GM19324 (cell line): ENCODE results near the gene ABCA2.
"Not testable (repeated sequence)": the region's sequence is repeated elsewhere in the genome, so short reads cannot be mapped to it uniquely, and the experiment has no call there.

Experiments used
- ATAC-seq: cut with Tn5 transposase; IDR thresholded peaks from one replicate; pipeline ENCODE4 v1.9.1; 2021; ENCODE audit warnings: mild to moderate bottlenecking, moderate library complexity; ENCODE audit not compliant: unreplicated experiment, low FRiP score

ABCA2 gene

DNA sequence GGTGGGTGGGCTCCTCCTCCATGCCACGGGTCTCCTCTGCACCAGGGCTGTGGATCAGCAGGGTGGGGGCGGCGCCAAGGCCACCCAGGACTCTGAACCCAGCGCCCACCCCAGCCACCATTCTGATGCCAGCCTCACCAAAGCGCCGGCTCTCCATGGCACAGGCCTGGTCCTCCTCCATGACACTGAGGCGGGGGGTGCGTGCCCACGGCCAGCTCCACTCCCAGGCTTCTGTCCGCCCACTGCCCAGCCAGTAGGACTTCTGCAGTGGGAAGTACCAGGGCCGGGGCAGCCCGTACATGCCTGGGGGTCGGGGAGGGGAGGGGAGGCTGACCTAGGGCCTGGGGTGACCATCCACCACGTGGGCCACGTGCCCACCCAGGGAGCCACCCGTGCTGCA is 11.6 kb downstream of the ABCA2 start:
- no peak for ATAC-seq

DNA sequence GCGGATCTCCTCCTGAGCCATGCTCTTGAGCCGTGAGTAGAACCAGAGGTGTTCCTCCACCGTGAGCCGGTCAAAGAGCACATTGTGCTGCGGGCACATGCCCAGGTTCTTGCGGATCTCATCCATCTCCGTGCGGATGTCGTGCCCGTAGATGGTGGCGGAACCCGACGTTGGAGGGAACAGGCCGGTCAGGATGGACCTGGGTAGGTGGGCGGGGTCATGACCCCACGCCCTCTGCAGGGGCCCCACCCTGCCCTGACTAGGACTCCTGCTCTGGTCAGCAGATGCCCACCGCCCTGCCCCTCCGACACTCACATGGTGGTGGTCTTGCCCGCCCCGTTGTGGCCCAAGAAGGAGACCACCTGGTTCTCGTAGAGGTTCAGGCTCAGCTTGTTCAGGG is 12.1 kb downstream of the ABCA2 start:
- ATAC-seq = no peak

DNA sequence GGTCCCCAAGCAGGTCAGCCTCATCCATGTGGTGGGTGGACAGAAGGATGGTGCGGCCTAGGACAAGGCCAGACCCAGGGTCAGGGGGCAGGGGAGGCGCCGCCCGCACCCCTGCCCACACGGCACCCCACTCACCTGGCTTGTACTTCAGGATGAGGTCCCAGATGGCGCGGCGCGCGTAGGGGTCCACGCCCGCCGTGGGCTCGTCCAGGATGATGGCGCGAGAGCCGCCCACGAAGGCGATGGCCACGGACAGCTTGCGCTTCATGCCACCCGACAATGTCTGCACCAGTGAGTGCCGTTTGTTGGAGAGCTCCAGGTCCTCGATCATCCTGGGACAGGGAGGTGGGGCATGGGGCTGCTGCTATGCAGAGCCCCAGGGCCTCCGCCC is 12.5 kb downstream of the ABCA2 start:
- no peak for ATAC-seq

DNA sequence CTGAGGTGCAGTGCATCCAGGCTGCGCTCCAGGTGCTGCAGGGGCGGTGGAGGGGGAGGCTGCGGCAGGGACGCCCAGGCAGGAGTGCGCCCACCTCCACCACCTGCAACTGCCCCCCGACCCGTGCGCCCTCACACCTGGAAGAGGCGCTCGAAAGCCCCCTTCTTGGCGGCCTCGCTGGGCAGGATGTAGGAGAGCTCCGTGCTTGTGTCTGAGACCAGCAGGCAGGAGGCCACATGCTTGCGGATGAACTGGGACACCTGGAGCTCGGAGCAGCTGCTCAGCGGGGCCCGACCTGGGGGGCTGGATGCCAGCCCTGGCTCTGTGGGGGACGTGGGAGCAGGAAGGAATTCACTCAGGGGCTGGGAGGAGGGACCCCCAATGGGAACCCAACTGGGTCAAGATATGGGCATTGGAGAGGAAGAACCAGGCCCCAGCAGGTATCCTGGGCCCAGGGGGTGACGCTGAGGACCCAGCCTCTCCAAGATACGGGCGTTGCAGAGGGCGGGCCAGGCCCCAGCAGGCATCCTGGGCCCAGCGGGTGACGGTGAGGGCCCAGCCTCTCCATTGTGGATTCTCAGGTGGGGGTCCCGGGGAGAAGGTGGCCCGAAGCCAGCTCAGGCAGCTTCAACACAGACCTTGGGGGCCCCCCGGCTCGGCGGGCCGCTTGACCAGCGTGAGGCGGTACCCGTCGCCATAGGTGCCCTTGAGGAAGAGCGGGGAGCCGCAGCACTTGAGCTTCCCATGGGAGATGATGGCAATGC is 13.1 kb downstream of the ABCA2 start:
- ATAC-seq = no peak

DNA sequence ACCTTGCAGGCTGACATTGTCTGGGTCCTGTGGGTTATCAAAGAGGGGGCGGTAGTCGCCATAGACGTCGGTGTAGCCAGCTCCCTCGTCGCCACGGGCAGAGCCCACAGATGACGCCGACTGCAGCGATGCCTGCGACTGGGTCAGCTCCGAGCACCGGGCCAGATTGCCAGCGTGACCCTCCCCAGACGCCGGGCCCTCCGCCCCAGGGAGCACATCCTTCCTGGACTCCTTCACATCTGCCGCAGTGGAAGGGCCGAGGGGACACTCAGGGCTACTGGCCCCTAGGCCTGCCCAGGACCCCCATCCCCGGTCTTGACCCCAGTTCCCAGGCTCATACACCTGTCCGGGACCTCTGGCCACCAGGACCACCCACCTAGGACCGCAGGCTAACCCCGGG is 13.9 kb downstream of the ABCA2 start:
- ATAC-seq = no peak

DNA sequence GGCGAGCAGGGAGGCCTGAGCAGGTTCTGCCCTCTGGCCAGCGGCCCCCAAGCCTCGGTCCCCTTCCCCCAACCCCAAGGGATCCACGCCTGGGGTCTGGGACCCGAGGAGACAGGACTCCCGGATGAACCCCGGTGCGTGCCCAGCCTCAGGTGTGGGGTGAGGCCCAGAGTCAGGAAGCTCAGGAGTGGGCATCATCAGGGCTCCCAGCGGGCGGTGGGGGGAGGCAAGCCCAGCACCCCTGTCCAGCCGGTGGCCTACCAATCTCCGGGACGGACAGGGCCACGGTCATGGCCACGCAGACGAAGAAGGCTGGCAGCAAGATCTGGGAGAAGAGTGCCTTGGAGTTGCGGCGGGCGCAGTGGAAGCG is 14.5 kb downstream of the ABCA2 start:
- no peak for ATAC-seq

DNA sequence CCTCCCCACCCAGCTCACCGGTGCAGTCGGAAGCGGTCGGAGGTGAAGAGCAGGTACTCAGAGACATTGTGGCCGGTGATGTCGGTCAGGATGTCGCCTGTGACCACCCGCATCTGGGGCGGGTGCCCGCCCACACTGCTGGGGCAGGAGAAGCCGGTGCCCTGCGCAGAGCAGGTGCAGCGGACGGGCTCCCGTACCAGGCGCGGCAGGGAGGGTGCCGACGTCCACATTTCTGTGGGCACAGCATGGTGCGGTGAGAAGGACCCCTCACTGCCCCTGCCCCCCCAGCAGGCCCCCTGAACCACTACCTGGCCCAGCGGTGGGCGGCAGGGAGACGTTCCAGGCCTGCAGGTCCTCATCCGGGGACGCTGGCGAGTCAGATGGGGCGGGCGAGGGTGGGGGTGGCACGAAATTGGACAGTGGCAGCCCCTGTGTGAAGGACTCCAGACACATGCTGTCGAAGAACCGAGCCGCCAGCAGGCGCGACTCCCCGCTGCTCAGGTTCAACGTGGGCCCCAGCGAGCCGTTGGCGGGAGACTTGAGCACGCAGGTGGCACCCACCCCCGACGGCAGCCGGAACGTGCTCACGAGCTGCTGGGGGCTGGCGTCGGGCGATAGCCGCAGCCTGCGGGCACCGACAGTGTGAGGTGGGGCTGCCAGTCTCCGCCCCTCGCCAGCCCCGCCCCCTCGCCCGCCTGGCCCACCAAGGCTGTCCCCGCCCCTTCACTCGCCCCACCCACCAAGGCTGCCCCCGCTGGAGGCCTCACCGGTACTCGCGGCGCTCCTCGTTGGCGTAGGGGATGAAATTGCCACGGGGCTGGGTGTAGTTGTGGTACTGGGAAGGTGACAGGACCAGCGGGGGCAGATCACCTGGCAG is 15.1 kb downstream of the ABCA2 start:
- ATAC-seq = no peak

DNA sequence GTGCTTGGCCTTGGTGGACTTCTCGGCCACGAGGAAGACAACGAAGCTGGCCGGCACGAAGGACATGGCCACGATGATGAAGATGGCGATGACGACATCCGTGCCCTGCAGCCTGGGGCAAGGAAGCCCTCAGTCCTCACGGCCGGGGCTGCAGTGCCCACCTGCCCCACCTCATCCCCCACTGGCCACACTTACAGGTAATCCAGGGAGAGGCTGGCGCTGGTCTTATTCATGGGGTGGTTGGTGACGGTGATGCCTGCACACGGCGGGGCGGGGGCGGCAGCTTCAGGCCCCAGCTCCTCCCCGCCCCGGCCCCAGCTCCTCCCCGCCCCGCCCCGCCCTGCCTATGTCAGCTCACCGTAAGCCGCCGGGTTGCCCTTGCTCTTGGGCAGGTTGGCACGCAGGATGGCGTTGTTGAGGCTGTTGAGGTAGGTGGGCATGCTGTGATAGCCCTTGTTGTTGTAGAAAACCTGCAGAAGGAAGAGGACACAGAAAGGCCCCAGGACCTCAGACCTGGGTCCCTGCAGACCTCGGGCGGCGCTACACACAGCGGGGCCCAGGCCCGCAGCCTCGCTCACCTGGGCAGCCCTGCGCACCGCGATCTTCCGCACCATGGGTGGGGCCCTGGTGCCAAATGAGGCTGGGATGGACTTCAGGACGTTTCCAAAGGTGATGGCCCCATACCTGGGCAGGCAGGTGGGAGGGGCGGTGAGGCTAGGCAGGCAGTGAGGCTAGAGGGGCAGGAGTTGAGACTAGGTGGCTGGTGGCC is 15.9 kb downstream of the ABCA2 start:
- no peak for ATAC-seq

DNA sequence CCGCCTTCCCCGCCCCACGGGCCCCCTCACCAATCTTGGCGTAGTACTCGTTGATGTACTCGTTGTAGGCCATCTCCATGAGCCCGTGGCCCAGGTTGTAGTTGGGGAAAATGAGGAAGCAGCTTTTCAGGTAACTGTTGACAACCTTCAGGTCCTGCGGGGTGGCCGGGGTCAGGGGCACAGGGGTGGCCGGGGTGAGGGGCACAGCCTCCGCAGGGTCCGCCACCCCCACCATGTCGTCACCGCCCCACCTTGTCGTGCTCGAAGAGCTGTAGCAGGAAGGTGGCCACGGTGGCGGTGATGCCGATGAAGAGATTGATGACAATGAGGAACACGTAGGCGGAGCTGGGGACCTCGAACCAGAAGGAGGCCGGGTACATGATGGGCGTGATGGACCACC is 16.9 kb downstream of the ABCA2 start:
- ATAC-seq = no peak

DNA sequence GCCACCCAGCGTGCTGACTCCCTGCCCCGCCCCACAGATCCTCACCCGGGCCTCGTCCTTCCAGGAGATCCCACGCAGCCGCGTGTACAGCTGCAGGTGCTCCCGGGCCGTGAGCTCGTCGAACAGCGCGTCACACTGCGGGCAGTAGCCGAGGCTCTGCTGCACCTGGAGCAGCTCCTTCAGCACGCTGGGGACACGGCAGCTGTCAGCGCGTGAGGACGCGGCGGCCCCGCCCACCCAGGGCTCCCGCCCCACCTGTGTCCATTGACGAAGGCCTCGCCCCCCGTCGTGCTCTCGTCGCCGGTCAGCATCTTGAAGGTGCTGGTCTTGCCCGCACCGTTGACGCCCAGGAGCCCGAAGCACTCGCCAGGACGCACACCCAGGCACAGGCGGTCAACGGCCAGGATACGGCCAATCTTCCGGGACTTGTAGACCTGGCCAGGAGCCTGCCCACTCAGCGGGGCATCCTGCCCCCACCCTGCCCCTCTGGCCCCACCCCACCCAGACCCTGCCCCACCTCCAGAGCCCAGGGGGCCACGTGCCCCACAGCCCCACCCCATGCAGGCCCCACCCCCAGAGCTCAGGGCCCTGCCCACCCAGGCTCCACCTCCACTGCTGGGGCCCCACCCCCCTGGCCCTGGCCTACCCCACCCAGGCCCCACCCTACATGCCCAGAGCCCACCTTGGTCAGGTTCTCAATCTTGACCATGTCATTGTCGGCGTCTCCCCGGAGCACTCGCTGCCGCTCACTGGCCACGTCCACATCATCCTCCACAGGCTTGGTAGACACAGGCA is 17.9 kb downstream of the ABCA2 start:
- no peak for ATAC-seq

DNA sequence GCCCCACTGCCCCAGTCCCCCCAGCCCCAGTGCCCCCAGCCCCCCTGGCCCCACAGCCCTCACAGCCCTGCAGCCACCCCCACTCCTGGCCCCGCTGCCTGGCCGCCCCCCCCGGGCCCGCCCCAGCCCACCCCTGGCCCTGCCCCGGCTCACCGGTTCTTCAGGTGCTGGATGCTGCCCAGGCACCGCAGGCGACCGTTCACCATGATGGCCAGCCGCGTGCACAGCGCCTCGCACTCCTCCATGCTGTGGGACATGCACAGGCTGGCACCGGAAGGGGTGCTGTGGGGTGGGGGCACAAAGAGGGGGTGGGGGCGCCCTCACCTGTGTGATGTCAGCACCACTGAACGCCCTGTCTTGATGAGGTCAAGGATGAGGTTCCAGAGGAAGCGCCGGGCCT is 18.8 kb downstream of the ABCA2 start:
- no peak for ATAC-seq

DNA sequence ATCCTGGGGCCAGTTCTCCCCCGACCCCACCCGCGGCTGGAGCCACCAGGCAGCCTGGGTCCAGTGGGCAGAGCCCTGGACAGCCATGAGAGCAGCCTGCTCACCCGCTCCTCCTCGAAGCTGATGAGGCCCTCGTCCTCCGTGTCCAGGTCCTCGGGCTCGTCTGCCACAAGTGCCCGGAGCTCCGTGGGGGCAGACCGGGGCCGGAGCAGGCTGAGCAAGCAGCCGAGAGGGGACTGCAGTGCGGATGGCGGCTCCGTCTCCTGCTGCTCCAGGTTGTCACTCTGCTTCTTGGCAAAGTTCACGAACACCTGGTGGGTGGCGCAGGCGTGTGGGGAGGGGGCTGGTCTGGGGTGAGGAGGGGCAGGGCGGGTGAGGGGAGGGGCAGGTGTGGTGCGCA is 19.7 kb downstream of the ABCA2 start:
- no peak for ATAC-seq

DNA sequence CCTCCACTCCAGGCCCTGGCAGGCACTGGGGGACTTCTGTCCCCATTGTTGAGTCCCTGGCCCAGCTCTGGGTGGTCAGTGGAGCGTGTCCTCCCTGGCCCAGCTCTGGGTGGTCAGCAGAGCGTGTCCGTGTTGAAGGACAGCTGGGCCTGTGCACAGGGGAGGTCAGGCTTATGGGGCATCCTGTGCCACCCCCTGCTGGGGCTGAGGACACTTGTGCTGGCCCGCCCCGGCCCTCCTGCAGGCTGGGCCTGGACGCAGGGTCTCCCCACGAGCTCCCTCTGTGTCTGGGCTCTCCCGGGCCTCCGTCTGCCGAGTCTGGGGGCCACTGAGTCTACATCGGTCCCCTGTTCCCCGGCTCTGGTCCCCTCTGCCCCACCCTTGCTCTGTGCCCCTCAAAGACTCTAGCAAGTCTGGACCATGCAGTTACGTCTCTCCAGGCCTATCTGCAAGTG is 20.2 kb downstream of the ABCA2 start:
- no peak for ATAC-seq

DNA sequence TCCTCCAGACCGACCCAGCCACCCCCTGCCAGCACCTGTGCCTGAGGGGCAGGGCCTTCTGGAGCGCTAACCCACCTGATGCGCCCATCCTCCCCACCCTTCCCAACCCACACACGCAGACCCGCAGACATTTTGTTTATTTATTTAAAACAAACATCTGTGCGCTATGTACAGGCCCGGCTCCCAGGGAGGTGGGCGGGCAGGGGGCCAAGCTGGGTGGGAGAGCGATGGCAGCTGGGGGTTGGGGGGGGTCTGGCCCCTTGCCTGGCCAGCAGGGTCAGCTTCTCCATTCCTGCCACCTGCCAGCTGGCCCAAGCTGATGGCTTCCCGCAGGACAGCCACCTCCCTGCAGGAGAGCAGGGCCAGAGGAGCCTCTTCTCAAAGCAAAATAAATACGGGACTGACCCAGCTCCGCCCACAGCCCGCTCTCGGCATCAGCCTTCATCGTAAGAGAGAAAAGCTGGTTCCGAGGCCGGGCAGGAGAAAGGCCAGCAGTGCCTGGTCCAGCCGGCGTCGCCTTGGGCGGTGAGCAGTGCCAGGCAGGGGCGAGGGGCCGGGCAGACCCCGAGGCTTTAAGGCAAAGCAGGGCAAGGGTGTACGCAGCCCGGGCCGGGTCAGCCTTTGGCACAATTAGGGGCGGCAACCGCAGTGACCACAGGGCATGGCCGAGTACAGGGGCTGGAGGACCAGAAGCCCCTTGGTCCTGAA is 20.8 kb downstream of the ABCA2 start:
- ATAC-seq = no peak

DNA sequence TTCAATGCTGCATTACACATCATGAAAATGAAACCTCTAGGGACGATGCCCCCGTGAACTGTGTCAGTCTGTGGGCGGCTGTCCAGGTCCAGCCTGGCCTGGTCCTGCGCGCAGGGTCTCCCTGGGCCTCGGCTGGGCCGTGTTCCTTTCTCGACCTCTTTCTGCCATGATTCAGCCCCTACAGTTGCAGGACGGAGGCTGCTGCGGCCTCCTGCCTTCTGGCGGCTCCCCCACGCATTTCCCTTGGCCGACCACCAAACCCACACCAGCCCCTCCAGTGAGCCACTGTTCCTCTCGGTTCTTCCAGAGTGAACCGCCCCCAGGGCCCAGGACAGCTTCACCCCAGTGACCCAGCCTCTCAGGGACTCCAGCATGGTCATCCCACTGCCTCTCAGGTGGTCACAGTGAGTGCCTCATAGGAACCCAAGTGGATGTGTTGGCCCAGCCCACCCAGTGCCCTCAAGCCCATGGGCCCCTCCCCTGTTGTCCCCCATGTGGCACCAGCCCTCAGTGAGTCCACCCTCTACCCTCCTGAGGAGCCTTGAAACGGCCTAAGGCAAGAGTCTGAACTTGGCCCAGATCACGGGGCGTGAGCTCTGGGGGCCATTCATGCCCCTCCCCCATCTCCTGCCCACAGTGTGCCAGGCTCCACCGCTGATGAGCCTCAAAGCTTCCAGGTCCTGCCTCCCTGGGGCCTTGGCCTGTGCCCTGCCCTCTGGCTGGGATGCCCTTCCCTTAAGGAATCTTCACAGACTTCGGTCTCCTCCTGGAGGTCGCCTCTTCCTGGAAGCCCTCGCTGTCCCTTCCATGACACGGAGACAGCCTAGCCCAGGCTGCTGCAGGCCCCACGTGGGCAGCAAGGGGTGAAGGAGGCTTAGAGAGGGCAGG is 21.7 kb downstream of the ABCA2 start:
- ATAC-seq = no peak

DNA sequence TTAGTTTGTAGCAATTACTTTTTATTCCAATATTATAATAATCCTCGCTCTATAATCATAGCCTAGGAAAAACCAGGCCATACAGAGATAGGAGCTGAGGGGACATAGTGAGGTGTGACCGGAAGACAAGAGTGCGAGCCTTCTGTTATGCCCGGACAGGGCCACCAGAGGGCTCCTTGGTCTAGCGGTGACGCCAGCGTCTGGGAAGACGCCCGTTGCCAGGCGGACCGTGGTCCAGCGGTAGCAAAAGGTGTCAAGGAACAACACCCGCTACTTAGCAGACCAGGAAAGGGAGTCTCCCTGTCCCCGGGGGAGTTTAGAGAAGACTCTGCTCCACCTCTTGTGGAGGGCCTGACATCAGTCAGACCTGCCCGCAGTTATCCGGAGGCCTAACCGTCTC is 23.8 kb downstream of the ABCA2 start:
- not testable (repeated sequence) for ATAC-seq

DNA sequence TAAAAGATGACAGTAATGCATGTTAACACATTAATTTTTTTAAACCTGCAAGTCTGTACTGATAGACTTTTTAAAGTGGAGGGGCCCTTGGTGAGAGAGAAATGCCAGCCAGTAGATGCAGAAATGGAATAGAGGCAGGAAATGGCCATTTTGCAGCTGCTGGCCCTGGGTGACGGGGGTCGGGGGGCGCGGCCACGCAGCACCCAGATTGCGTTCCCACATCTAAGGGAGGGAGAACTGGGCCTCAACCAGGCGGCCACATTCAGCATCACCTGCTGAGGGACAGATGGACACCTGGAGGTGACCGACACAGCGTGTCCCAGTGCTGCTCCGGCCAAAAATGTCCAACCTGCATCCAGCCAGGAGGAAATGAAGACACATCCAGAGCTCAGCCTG is 25.4 kb downstream of the ABCA2 start:
- ATAC-seq = no peak

DNA sequence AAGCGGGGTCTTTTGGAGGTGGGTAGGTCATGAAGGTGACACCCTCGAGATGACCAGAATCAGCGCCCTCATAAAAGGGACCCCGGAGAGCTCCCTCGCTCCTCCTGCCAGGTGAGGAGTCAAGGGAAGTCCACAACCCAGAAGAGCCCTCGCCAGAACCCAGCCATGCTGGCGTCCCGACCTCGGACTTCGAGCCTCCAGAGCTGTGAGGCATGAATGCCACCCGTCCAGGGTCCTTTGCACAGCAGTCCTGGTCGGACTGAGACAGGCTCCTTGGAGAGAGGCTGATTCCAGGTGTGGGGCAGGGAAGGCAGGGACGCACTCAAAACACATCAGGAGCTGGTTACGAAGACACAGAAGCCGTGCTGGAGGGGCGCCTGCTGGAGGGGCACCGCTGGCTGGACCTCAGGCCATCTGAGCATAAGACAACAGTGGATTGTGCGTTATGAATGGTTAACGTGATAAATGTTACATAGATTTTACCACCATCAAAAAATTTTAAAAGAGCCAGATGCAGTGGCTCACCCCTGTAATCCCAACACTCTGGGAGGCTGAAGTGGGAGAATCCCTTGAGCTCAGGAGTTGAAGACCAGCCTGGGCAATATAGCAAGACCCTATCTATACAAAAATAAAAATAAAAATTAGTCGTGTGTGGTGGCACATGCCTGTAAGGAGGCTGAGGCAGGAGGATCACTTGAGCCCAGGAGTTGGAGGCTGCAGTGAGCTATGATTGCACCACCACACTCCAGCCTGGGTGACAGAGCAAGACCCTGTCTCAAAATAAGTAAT is 26.0 kb downstream of the ABCA2 start:
- no peak for ATAC-seq
